Measurements from ENCODE around the gene BCL11A. TPM values are rescaled to one million over a fixed set of nuclear protein-coding genes. Genes with fewer than 3 reads are reported as not detected.

BCL11A gene
- total RNA-seq, 1 donor = 11.2 TPM

- H3K27me3 ChIP-seq (ENCODE audit: insufficient read depth, low read length) = no peaks in the 10 kb centered on the region
- H3K9me3 ChIP-seq (ENCODE audit: low read depth, low read length) = no peaks in the 10 kb centered on the region
- H3K4me3 ChIP-seq (ENCODE audit: low read length) = no peak overlapping the region
- H3K4me1 ChIP-seq (ENCODE audit: insufficient read depth, low read length) = peaks cover 40% of the 10 kb centered on the region
Observed at GRCh38 chr2:60499651-60500265, 53.7 kb downstream of the BCL11A start.

- Histone ChIP-seq H3K9me3 (ENCODE audit: low read depth, low read length) (no peaks in the 10 kb centered on the region), H3K4me1 (ENCODE audit: insufficient read depth, low read length) (peaks cover 31% of the 10 kb centered on the region), H3K27me3 (ENCODE audit: insufficient read depth, low read length) (no peaks in the 10 kb centered on the region), H3K4me3 (ENCODE audit: low read length) (no peak overlapping the region)
Observed at GRCh38 chr2:60498816-60499429, 54.5 kb downstream of the BCL11A start.

- no peaks in the 10 kb centered on the region for H3K9me3 ChIP-seq (ENCODE audit: low read depth, low read length)
- H3K4me3 ChIP-seq (ENCODE audit: low read length) = no peak overlapping the region
- H3K4me1 ChIP-seq (ENCODE audit: insufficient read depth, low read length) = peaks cover 34% of the 10 kb centered on the region
- no peaks in the 10 kb centered on the region for H3K27me3 ChIP-seq (ENCODE audit: insufficient read depth, low read length)
Observed at GRCh38 chr2:60498127-60498815, 55.2 kb downstream of the BCL11A start.

- Histone ChIP-seq H3K27me3 (ENCODE audit: insufficient read depth, low read length) (no peaks in the 10 kb centered on the region), H3K9me3 (ENCODE audit: low read depth, low read length) (no peaks in the 10 kb centered on the region), H3K4me1 (ENCODE audit: insufficient read depth, low read length) (peaks cover 30% of the 10 kb centered on the region), H3K4me3 (ENCODE audit: low read length) (no peak overlapping the region)
Observed at GRCh38 chr2:60497500-60497899, 56.0 kb downstream of the BCL11A start.

GRCh38 chr2:60496956-60497355 is 56.5 kb downstream of the BCL11A start:
- H3K4me3 ChIP-seq (ENCODE audit: low read length) = no peak overlapping the region
- peaks cover 30% of the 10 kb centered on the region for H3K4me1 ChIP-seq (ENCODE audit: insufficient read depth, low read length)
- no peaks in the 10 kb centered on the region for H3K27me3 ChIP-seq (ENCODE audit: insufficient read depth, low read length)
- no peaks in the 10 kb centered on the region for H3K9me3 ChIP-seq (ENCODE audit: low read depth, low read length)

GRCh38 chr2:60496475-60496874 is 57.0 kb downstream of the BCL11A start:
- Histone ChIP-seq H3K27me3 (ENCODE audit: insufficient read depth, low read length) (no peaks in the 10 kb centered on the region), H3K4me1 (ENCODE audit: insufficient read depth, low read length) (peaks cover 31% of the 10 kb centered on the region), H3K4me3 (ENCODE audit: low read length) (no peak overlapping the region), H3K9me3 (ENCODE audit: low read depth, low read length) (no peaks in the 10 kb centered on the region)

- Histone ChIP-seq H3K9me3 (ENCODE audit: low read depth, low read length) (no peaks in the 10 kb centered on the region), H3K4me1 (ENCODE audit: insufficient read depth, low read length) (peaks cover 37% of the 10 kb centered on the region), H3K4me3 (ENCODE audit: low read length) (no peak overlapping the region), H3K27me3 (ENCODE audit: insufficient read depth, low read length) (no peaks in the 10 kb centered on the region)
Observed at GRCh38 chr2:60495041-60495625, 58.3 kb downstream of the BCL11A start.

- peaks cover 25% of the 10 kb centered on the region for H3K4me1 ChIP-seq (ENCODE audit: insufficient read depth, low read length)
- no peaks in the 10 kb centered on the region for H3K9me3 ChIP-seq (ENCODE audit: low read depth, low read length)
- H3K27me3 ChIP-seq (ENCODE audit: insufficient read depth, low read length) = no peaks in the 10 kb centered on the region
- H3K4me3 ChIP-seq (ENCODE audit: low read length) = no peak overlapping the region
Observed at GRCh38 chr2:60493804-60494387, 59.6 kb downstream of the BCL11A start.

- H3K4me3 ChIP-seq (ENCODE audit: low read length) = no peak overlapping the region
- H3K9me3 ChIP-seq (ENCODE audit: low read depth, low read length) = no peaks in the 10 kb centered on the region
- no peaks in the 10 kb centered on the region for H3K27me3 ChIP-seq (ENCODE audit: insufficient read depth, low read length)
- H3K4me1 ChIP-seq (ENCODE audit: insufficient read depth, low read length) = peaks cover 13% of the 10 kb centered on the region
Observed at GRCh38 chr2:60492548-60492947, 60.9 kb downstream of the BCL11A start.

- peaks cover 27% of the 10 kb centered on the region for H3K4me1 ChIP-seq (ENCODE audit: insufficient read depth, low read length)
Observed at GRCh38 chr2:60490848-60491247, 62.6 kb downstream of the BCL11A start.

GRCh38 chr2:60490441-60490840 is 63.0 kb downstream of the BCL11A start:
- H3K4me3 ChIP-seq (ENCODE audit: low read length) = no peak overlapping the region
- no peaks in the 10 kb centered on the region for H3K9me3 ChIP-seq (ENCODE audit: low read depth, low read length)
- no peaks in the 10 kb centered on the region for H3K27me3 ChIP-seq (ENCODE audit: insufficient read depth, low read length)
- H3K4me1 ChIP-seq (ENCODE audit: insufficient read depth, low read length) = peaks cover 31% of the 10 kb centered on the region

More at GRCh38 chr2:60490848-60491247, 62.6 kb downstream of the BCL11A start:
- Histone ChIP-seq H3K27me3 (ENCODE audit: insufficient read depth, low read length) (no peaks in the 10 kb centered on the region), H3K4me3 (ENCODE audit: low read length) (no peak overlapping the region), H3K9me3 (ENCODE audit: low read depth, low read length) (no peaks in the 10 kb centered on the region)

GRCh38 chr2:60489289-60489688 is 64.2 kb downstream of the BCL11A start:
- Histone ChIP-seq H3K4me3 (ENCODE audit: low read length) (no peak overlapping the region), H3K9me3 (ENCODE audit: low read depth, low read length) (no peaks in the 10 kb centered on the region), H3K27me3 (ENCODE audit: insufficient read depth, low read length) (no peaks in the 10 kb centered on the region), H3K4me1 (ENCODE audit: insufficient read depth, low read length) (peaks cover 43% of the 10 kb centered on the region)

GRCh38 chr2:60488291-60488690 is 65.2 kb downstream of the BCL11A start:
- Histone ChIP-seq H3K4me1 (ENCODE audit: insufficient read depth, low read length) (peaks cover 48% of the 10 kb centered on the region), H3K4me3 (ENCODE audit: low read length) (no peak overlapping the region), H3K9me3 (ENCODE audit: low read depth, low read length) (no peaks in the 10 kb centered on the region), H3K27me3 (ENCODE audit: insufficient read depth, low read length) (no peaks in the 10 kb centered on the region)

GRCh38 chr2:60487174-60487573 is 66.3 kb downstream of the BCL11A start:
- H3K9me3 ChIP-seq (ENCODE audit: low read depth, low read length) = no peaks in the 10 kb centered on the region
- H3K4me1 ChIP-seq (ENCODE audit: insufficient read depth, low read length) = peaks cover 60% of the 10 kb centered on the region
- no peak overlapping the region for H3K4me3 ChIP-seq (ENCODE audit: low read length)
- H3K27me3 ChIP-seq (ENCODE audit: insufficient read depth, low read length) = no peaks in the 10 kb centered on the region

- no peaks in the 10 kb centered on the region for H3K27me3 ChIP-seq (ENCODE audit: insufficient read depth, low read length)
- peaks cover 66% of the 10 kb centered on the region for H3K4me1 ChIP-seq (ENCODE audit: insufficient read depth, low read length)
- no peaks in the 10 kb centered on the region for H3K9me3 ChIP-seq (ENCODE audit: low read depth, low read length)
- H3K4me3 ChIP-seq (ENCODE audit: low read length) = no peak overlapping the region
Observed at GRCh38 chr2:60486551-60486950, 66.9 kb downstream of the BCL11A start.

Data from mononuclear cell (primary cell).